Measurements from ENCODE around the gene AGPAT2. TPM values are rescaled to one million over a fixed set of nuclear protein-coding genes. Genes with fewer than 3 reads are reported as not detected.

The AGPAT2 gene
- total RNA-seq, 2 donors from 2014 or later, result 50.2 to 66.8 TPM

- ATAC-seq (ENCODE audit: insufficient number of reproducible peaks, low FRiP score, low read depth) (no peak), DNase-seq (ENCODE audit: low spot score) (no peak)
- Histone ChIP-seq H3K36me3 (peaks cover 21% of the 10 kb centered on the region), H3K4me3 (peak overlapping the region; percentile 76), H3K4me1 (ENCODE audit: control insufficient read depth in 1 of 2, low read depth in 2 of 2) (peaks cover 8 to 28% of the 10 kb centered on the region in 2 donors), H3K9me3 (no peaks in the 10 kb centered on the region), H3K27ac (no peak overlapping the region), H3K27me3 (replicated peaks; ENCODE audit: insufficient read depth) (no peaks in the 10 kb centered on the region)
- TF ChIP-seq, protein P1, sequence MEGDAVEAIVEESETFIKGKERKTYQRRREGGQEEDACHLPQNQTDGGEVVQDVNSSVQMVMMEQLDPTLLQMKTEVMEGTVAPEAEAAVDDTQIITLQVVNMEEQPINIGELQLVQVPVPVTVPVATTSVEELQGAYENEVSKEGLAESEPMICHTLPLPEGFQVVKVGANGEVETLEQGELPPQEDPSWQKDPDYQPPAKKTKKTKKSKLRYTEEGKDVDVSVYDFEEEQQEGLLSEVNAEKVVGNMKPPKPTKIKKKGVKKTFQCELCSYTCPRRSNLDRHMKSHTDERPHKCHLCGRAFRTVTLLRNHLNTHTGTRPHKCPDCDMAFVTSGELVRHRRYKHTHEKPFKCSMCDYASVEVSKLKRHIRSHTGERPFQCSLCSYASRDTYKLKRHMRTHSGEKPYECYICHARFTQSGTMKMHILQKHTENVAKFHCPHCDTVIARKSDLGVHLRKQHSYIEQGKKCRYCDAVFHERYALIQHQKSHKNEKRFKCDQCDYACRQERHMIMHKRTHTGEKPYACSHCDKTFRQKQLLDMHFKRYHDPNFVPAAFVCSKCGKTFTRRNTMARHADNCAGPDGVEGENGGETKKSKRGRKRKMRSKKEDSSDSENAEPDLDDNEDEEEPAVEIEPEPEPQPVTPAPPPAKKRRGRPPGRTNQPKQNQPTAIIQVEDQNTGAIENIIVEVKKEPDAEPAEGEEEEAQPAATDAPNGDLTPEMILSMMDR (IDR thresholded peaks at IDR 0.05), result no peak
These were observed 39.5 kb upstream of the AGPAT2 start for GRCh38 chr9:136726631-136727191.

GRCh38 chr9:136726118-136726517, 38.9 kb upstream of the AGPAT2 start:
- Histone ChIP-seq H3K4me1 (ENCODE audit: control insufficient read depth in 1 of 2, low read depth in 2 of 2) (peaks cover 8 to 28% of the 10 kb centered on the region in 2 donors), H3K27ac (no peak overlapping the region), H3K27me3 (replicated peaks; ENCODE audit: insufficient read depth) (no peaks in the 10 kb centered on the region), H3K9me3 (no peaks in the 10 kb centered on the region), H3K4me3 (no peak overlapping the region), H3K36me3 (peaks cover 21% of the 10 kb centered on the region)
- no peak for DNase-seq (ENCODE audit: low spot score)
- TF ChIP-seq, protein P1 (IDR thresholded peaks at IDR 0.05), result no peak
- no peak for ATAC-seq (ENCODE audit: insufficient number of reproducible peaks, low FRiP score, low read depth)

DNA sequence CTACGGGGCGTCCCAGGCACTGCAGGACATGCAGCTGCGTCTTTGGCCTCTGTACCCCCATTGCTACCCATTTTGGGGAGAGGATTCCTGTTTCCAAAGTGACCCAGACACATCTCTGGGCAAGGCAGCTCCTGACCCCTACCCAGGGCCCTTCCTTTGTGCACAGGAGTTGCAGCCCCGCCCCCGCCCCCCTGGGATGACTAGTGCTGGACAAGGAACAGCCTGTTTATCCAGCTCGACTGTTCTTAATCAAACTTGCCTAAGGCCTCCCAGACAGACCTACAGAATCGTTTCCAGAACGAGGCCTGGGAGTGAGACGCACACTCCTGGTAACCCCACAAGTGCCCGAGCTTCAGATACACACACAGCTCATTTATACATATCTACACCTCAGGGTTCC, 38.4 kb upstream of the AGPAT2 start:
- H3K4me1 ChIP-seq (ENCODE audit: control insufficient read depth in 1 of 2, low read depth in 2 of 2), result peaks cover 8 to 28% of the 10 kb centered on the region in 2 donors
- TF ChIP-seq, protein P1 (IDR thresholded peaks at IDR 0.05), result no peak
- H3K27me3 ChIP-seq (replicated peaks; ENCODE audit: insufficient read depth), result no peaks in the 10 kb centered on the region
- H3K4me3 ChIP-seq, result no peak overlapping the region
- peaks cover 21% of the 10 kb centered on the region for H3K36me3 ChIP-seq
- ATAC-seq (ENCODE audit: insufficient number of reproducible peaks, low FRiP score, low read depth) (no peak), DNase-seq (ENCODE audit: low spot score) (no peak)
- H3K9me3 ChIP-seq, result no peaks in the 10 kb centered on the region
- no peak overlapping the region for H3K27ac ChIP-seq

DNA sequence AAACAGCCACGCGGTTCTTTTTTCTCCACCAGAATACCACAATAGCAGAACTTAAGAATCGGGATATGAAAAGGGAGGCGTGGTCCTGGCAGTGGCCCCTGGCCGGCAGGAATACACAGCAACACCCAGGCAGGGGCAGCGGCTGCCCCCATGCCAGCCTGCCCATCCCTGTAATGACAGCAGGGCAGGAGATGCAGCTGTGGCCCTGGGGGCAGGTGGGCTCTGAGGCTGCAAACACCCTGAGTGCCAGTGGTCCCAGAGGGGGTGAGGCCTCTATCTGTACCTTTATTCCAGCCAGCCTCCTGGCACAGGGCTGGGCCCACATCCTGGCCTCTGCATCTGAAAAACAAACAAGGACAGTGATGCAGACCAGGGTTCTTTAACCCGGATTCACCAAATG, 37.5 kb upstream of the AGPAT2 start:
- no peaks in the 10 kb centered on the region for H3K27me3 ChIP-seq (replicated peaks; ENCODE audit: insufficient read depth)
- no peak overlapping the region for H3K27ac ChIP-seq
- ATAC-seq (ENCODE audit: insufficient number of reproducible peaks, low FRiP score, low read depth) (no peak), DNase-seq (ENCODE audit: low spot score) (no peak)
- H3K4me1 ChIP-seq (ENCODE audit: control insufficient read depth in 1 of 2, low read depth in 2 of 2), result peaks cover 8 to 28% of the 10 kb centered on the region in 2 donors
- H3K4me3 ChIP-seq, result no peak overlapping the region
- TF ChIP-seq, protein P1 (IDR thresholded peaks at IDR 0.05), result no peak
- H3K36me3 ChIP-seq, result peaks cover 21% of the 10 kb centered on the region
- no peaks in the 10 kb centered on the region for H3K9me3 ChIP-seq

GRCh38 chr9:136723989-136724388, 36.7 kb upstream of the AGPAT2 start:
- H3K36me3 ChIP-seq, result peaks cover 21% of the 10 kb centered on the region
- peaks cover 8 to 24% of the 10 kb centered on the region in 2 donors for H3K4me1 ChIP-seq (ENCODE audit: control insufficient read depth in 1 of 2, low read depth in 2 of 2)
- ATAC-seq (ENCODE audit: insufficient number of reproducible peaks, low FRiP score, low read depth), result no peak

More at GRCh38 chr9:136723989-136724388, 36.7 kb upstream of the AGPAT2 start:
- no peaks in the 10 kb centered on the region for H3K27me3 ChIP-seq (replicated peaks; ENCODE audit: insufficient read depth)
- TF ChIP-seq, protein P1 (IDR thresholded peaks at IDR 0.05), result no peak
- no peak overlapping the region for H3K27ac ChIP-seq
- no peak for DNase-seq (ENCODE audit: low spot score)
- H3K9me3 ChIP-seq, result no peaks in the 10 kb centered on the region
- no peak overlapping the region for H3K4me3 ChIP-seq

Data from thoracic aorta (tissue), 2 donors.